Omental fat pad (tissue), 4 donors: ENCODE measurements around the gene ATP11A. TPM values are rescaled to one million over a fixed set of nuclear protein-coding genes. Genes with fewer than 3 reads are reported as not detected.
"Not testable (repeated sequence)": the region's sequence is repeated elsewhere in the genome, so short reads cannot be mapped to it uniquely, and the experiment has no call there.

Source experiments
- ATAC-seq: fragments of 150-250 bp; one replicate; pipeline ENCODE4 v1.9.1; 2016; ENCODE audit warnings: mild to moderate bottlenecking, moderate library complexity; ENCODE audit not compliant: low FRiP score
- DNase-seq: peaks from one replicate; pipeline ENCODE4 v3.0.0-alpha.2; 2019; ENCODE audit warnings: low spot score
- CTCF ChIP-seq, 3 donors: fragments of 450-650 bp; IDR thresholded peaks; one replicate each; pipeline ENCODE4 v1.5.1; 2016 to 2017; ENCODE audit warnings: antibody characterized with exemption in 3 of 3, mild to moderate bottlenecking in 3 of 3, moderate library complexity in 2 of 3
- total RNA-seq, 4 donors: library from RNA; depleted of rRNA; stranded (reverse); fragments of >200 nt; gene quantifications; one replicate each; pipeline ENCODE4 v1.1.0, GENCODE V29; 2016

The ATP11A gene
- total RNA-seq, 4 donors from 2014 or later: 32.8 to 61.4 (median 45.7) TPM

- ATAC-seq: no peak
- TF ChIP-seq CTCF (IDR thresholded peaks at IDR 0.05): no peak
- DNase-seq: no peak
Measured at GRCh38 chr13:112799394-112799793, 109.6 kb downstream of the ATP11A start.

GRCh38 chr13:112800057-112800456, 110.2 kb downstream of the ATP11A start:
- no peak for ATAC-seq
- no peak for DNase-seq
- no peak for TF ChIP-seq CTCF (IDR thresholded peaks at IDR 0.05)

GRCh38 chr13:112800807-112801206, 111.0 kb downstream of the ATP11A start:
- DNase-seq, ATAC-seq: not testable (repeated sequence)

GRCh38 chr13:112802802-112803195, 113.0 kb downstream of the ATP11A start:
- ATAC-seq: no peak

GRCh38 chr13:112803422-112803821, 113.6 kb downstream of the ATP11A start:
- no peak for TF ChIP-seq CTCF (IDR thresholded peaks at IDR 0.05)
- DNase-seq: no peak
- no peak for ATAC-seq

More at GRCh38 chr13:112802802-112803195, 113.0 kb downstream of the ATP11A start:
- DNase-seq: no peak
- no peak for TF ChIP-seq CTCF (IDR thresholded peaks at IDR 0.05)

- DNase-seq (no peak), ATAC-seq (no peak)
- TF ChIP-seq CTCF (IDR thresholded peaks at IDR 0.05): no peak
Measured at GRCh38 chr13:112804374-112804773, 114.5 kb downstream of the ATP11A start.

GRCh38 chr13:112806739-112807652, 117.2 kb downstream of the ATP11A start:
- DNase-seq (no peak), ATAC-seq (no peak)
- no peak for TF ChIP-seq CTCF (IDR thresholded peaks at IDR 0.05)
